C4-2B (cell line): ENCODE measurements around the gene NIM1K.

Experiments used
- ZFX ChIP-seq: fragments of 450-650 bp; IDR thresholded peaks from 2 replicates; pipeline ENCODE4 v1.6.1; 2017
- TF ChIP-seq, protein P1 (sequence below): fragments of 450-650 bp; conservative IDR thresholded peaks from 2 replicates; pipeline ENCODE4 v1.5.1; 2017; ENCODE audit warnings: mild to moderate bottlenecking

- TF ChIP-seq, protein P1, sequence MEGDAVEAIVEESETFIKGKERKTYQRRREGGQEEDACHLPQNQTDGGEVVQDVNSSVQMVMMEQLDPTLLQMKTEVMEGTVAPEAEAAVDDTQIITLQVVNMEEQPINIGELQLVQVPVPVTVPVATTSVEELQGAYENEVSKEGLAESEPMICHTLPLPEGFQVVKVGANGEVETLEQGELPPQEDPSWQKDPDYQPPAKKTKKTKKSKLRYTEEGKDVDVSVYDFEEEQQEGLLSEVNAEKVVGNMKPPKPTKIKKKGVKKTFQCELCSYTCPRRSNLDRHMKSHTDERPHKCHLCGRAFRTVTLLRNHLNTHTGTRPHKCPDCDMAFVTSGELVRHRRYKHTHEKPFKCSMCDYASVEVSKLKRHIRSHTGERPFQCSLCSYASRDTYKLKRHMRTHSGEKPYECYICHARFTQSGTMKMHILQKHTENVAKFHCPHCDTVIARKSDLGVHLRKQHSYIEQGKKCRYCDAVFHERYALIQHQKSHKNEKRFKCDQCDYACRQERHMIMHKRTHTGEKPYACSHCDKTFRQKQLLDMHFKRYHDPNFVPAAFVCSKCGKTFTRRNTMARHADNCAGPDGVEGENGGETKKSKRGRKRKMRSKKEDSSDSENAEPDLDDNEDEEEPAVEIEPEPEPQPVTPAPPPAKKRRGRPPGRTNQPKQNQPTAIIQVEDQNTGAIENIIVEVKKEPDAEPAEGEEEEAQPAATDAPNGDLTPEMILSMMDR, result no peak
- TF ChIP-seq ZFX, result no peak
Measured at GRCh38 chr5:43273552-43273951, 81.5 kb downstream of the NIM1K start.
